NCI-H128 (cell line): ENCODE measurements around the gene PSAPL1.

Source experiments
- DNase-seq: peaks from one replicate; lab custom pipeline; 2025; ENCODE audit not compliant: unreplicated experiment; lab: John Stamatoyannopoulos, UW

The PSAPL1 gene

GRCh38 chr4:7397206-7398103 is 37.3 kb downstream of the PSAPL1 start:
- DNase-seq = no peak

DNA sequence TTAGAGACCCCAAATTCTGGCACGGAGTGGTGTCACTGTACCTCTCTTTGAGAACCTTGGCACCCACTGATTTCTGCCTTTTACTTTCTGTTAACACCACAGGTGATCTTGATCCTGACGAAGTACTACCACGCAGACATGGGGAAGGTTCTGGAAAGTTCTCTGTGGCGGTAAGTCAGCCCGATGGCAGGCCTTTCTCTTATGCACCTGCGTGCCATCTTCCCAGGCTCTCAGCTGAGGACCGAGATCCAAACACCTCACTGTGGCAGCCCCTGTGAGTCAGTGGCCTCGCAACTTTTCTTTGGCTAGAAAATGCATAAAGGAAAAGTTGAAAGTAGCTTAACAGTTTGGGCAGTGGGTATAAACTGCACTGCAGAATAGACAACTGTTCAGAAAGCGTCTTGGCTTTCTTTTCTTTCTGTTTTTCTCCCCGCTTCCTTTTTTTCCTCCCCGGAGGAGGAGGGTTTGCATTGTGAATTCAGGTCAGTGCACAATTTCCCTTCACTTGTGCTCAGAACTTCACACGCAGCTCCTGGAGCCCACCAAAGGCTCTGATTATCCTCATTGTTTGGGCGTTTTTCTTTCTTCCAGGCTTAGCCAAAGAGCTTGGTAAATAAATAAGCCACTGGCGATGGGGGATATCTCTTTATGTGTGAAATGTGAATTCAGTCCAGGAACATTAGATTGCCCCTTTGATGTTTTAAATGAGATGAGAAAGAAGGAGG is 38.4 kb downstream of the PSAPL1 start:
- no peak for DNase-seq

DNA sequence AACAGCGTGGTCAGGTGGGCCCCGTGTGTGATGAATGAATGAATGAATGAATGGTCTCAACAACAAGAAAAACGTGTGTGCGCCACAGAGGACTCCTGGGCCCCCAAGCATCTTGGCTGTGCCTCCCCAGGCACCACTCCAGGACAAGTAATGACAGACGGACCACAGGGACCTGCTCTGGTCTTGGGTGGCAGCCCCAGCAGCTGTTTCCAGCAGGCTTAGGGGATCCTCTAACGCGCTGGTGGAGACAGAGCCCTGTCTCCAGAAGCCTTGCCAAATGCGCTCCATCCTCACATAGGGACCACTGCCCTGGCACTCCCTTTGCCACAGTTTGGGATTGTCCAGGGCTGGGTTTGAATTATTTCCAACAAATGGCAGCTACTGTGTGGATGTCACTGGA is 39.1 kb downstream of the PSAPL1 start:
- DNase-seq = no peak

DNA sequence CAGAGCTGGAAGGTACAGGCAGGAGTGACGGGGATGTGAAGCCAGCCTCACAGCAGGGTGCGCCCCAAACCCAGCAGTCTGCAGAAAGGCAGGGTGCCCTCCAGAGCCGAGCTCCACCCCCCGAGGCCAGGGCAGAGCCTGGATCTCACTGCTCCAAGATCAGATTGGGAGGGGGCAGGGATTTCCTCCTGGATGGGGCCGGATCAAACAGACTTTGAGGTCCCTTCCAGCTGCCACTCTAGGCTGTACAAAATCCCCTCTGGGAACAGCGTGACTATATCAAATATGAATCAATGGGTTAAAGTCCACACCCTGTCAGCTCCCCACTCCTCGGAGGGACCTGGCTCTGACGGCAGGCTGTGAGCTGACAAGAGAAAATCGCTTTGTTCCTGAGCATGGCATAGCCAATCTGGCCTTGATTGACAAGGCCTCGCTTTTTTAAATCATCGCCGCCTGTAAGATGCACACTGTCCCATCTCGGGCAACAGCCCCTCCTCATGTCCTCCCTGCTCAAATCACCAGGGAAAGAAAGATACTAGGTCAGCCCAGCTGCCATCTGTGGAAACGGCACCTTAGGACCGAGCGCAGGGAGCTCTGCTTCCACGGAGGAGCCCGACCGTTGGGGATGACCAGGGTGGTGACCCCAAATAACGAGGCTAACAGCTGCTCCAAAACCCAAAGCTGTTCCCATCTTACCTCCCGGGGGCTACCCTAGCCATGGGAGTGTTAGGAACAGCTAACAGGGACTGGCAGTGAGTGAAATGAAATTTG is 39.9 kb downstream of the PSAPL1 start:
- DNase-seq = no peak

DNA sequence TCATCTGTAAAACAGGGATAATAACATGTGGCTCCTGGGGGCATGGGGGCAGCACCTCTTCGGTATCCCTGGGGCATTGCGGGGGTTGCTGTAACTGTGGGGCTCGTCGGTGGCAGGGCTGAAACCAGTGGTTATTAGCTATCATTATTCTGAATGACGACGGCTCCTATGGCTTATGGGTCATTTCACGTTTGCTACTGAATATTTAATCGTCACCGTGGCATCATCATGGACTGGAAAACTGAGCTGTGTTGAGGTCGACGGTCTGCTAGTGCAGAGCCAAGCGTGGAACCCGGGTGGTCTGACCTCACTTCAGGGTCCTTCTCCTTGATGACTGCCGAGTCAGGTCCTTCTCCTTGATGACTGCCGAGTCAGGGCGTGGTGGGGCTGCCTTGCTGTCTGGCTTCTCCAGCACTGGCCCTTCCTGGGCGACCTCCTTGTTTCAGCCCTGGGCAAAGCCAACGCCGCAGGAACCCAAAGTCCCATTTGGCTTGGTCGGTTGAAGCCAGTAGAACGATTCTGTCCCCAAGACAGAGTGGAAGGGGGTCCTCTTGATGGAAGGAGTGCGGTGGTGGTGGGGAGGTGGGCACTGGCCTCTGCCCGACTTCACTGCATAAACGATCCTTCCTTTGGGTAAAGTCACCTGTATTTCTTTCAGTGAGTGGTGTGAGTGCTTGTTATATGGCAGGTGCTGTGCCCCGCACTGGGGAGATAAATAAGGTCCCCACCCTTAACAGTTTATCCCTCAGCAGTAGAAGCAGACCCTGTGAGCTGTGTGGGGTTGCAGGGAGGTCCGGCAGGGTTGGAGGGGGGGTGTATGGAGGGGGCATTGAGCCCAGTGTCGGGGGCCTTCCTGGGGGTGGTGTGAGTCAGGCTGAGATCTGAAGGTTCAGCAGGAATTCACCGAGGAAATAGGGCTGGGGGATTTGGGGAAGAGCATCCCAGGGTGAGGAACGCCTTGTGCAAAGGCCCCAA is 40.8 kb downstream of the PSAPL1 start:
- DNase-seq = no peak

DNA sequence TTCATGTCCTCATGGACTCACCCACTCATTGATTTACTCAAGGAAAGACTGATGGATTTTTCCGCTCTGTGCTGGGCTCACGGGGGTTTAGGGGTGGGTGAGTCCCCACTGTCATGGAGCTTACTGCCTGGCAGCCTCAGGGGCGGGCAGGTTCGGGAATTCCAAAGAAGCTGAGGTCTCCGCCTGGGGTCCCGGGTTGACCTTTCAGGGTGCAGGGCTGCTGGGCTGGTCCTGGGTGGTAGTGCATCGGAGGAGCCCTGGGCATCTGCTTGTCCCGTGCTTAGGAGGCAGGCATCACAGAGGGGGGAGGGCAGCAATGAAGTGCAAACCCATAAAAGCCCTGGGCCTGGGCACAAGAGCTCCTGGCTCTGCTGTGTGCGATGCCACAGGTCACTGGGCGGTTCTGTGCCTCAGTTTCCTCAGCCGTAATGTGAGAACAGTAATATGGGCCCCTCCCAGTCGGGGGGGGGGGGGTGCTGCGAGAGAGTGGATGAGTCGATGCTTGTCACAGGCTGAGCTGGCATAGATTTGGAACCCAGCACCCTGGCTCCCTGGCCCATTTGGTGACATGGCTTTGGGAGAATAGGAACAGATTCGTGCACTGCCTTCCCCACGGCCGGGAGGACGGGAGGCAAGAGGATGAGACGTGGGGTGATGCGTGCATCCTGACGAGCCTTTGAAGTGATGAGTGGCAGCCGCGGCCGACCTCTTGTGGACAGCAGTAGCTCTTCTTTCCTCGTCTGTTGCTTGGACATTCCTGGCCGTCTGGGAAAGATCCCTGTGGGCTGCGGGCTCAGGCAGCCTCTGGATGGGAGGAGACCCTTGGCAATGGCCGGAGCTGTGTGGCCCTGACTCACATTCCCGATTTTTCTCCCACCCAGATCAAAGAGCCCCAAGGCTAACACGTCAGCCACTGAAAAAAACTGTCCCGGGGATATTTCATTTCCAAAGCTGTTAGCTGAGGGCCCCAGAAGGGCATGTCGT is 42.0 kb downstream of the PSAPL1 start:
- DNase-seq = no peak

GRCh38 chr4:7391637-7392437 is 42.9 kb downstream of the PSAPL1 start:
- no peak for DNase-seq

DNA sequence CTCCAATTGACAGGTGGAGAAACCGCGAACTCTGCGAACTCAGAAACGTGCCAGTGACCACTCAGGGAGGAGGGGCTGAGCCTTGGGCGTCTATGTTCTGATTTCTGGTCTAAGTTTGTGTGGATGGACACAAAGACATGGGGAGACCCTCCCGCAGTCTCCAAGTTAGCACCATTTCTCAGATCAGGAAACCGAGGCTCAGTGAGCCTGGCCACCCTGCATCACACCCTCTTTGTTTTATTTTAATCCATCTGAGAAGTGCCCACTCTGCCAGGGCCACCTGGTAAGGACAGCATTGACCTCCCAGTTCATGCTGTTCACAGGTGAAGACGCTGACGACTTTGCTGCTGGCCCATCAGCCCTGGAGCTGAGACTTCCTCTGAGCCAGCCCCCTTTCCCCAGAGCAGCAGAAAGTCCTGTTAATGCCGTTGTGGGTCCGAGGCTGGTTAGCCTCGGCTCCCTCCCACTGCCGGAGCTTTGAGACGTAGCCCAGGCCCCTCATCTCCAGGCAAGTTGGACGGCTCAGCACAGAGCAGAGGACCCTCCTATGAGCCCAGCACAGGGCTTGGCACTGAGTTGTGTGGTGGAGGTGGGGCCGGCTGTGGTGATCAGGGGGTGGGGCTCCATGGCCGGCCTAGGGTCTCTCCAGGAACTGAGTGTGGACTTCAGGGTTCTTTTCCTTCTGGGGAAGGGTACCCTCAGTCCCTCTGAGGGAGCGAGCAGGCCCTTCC is 43.7 kb downstream of the PSAPL1 start:
- DNase-seq = no peak

- no peak for DNase-seq
Measured at GRCh38 chr4:7390336-7390735, 44.4 kb downstream of the PSAPL1 start.

DNA sequence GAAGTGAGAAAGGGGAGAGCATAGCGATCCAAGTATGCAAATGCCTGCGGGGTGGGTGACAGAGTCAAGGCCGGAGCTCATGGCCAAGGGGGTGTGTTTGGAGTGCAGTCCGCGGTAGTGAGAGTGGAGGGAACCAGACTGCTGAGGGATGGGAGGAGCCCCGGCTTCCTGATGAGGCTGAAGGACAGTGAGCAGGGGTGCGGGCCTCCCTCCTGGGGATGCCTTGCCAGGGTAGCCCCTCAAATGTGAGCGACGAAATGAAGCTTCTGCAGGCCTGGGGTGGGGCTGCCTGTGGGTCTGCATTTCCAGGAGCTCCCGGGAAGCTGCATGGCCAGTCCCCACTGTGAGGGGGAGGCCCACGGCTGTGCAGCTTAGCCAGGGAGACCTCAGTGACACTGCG is 45.0 kb downstream of the PSAPL1 start:
- no peak for DNase-seq

GRCh38 chr4:7389101-7389701 is 45.5 kb downstream of the PSAPL1 start:
- DNase-seq = no peak

DNA sequence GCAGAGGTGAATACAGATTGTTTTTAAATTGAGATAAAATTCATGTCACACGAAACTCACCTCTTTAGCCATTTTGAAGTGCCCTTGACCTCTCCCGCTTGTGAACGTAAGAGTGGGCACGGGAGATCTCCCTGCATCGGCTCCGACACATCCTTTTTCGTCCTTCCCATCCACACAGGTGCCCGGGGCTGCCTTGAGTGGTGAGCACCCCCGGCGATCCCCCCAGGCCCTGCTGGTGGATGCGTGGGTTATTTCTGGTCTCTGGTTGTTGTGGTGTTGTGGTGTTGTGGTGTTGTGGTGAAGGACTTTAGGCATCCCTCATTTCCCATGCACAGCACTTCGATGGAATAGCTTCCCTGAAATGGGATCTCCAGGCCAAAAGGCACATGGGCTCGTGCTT is 46.1 kb downstream of the PSAPL1 start:
- DNase-seq = no peak

DNA sequence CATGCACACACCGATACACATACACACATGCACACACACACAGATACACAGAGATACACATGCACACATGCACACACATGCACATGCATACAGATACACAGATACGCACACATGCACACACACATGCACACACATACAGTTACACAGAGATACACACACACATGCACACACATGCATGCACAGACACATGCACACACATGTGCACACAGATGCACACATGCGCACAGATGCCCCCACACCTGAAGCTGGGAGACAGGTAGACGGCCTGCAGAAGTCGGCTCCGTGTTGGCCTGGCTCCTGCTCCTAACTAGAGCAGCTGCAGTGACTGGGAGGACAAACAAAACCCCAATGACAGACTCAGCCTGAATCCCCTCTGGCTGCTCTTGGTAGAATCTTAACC is 46.8 kb downstream of the PSAPL1 start:
- no peak for DNase-seq

GRCh38 chr4:7384929-7385890 is 49.5 kb downstream of the PSAPL1 start:
- DNase-seq = no peak

- no peak for DNase-seq
Measured at GRCh38 chr4:7384003-7384928, 50.5 kb downstream of the PSAPL1 start.
